NCI-H526 treated with DMSO at 0.1 percent for 48 hours (cell line): Measurements from ENCODE around the gene ZMIZ1.

Experiments used
- DNase-seq: peaks from one replicate; lab custom pipeline; 2025; lab: John Stamatoyannopoulos, UW

The ZMIZ1 gene

DNA sequence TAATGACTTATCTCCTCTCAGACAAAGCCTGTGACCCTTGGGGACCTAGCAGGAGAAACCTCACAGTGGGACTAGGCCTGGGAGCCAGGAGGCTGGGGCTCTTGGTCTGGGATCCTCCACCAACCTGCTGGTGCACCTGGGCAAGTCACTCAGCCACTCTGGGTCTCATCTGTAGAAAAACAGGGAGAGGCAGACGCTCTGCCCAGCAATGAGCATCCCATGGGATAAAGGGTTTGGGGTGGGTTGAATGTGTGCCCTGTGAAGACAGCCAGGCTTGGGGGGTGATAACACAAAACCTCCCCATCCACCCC, 81.6 kb downstream of the ZMIZ1 start:
- no peak for DNase-seq

DNA sequence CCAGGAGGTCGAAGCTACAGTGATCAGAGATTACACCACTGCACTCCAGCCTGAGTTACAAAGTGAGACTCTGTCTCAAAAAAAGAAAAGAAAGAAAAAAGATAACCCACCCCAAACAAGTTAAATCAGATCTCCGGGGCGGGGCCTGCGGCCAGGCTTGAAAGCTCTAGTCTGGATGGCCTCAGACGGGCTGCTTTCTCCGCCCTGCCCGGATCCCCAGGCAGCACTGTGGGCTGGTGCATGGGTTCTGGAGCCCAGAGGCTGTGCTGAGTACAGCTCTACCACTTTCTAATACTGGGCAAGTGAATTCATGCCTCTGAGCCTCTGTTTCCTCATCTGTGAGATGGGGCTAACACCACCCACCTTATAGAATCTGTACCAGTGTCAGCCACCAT, 83.7 kb downstream of the ZMIZ1 start:
- DNase-seq: no peak

GRCh38 chr10:79153745-79154144, 85.0 kb downstream of the ZMIZ1 start:
- DNase-seq: no peak

DNA sequence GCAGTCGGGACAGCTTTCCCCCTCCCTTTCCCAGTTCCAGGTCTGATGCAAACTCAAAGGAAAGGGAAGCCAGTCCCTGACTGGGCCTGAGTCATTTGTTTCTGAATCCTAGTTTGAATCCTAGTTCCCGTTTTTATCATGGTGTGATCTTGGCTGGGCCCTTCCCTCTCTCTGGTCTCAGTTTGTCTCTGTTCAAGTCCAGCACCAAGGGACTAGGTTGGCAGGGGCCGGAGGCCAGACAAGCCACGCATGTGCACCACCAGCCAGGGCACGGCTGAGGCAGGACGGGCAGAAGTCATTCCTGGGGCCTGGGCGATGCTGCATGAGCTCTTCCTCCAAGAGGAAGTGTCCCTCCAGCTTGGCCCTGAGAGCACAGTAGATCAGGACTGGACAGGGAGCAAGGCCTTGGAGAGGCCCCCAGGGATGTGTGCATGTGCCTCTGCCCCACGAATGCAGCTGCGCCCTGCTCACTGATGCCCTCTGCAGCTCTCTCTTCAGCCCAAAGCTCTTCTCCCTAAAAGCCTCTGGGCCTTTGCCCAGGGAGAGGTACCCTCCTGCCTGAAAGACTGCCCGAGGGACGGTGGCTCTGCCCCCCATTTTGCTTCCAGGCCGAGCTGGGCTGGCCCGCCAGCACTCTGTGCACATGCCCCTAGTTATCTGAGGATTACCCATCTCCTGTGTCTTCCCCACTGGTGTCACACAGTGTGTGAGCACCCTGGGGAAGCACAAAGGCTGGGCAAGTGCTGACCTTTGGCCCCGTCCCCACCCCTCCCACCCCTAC, 86.7 kb downstream of the ZMIZ1 start:
- no peak for DNase-seq

DNA sequence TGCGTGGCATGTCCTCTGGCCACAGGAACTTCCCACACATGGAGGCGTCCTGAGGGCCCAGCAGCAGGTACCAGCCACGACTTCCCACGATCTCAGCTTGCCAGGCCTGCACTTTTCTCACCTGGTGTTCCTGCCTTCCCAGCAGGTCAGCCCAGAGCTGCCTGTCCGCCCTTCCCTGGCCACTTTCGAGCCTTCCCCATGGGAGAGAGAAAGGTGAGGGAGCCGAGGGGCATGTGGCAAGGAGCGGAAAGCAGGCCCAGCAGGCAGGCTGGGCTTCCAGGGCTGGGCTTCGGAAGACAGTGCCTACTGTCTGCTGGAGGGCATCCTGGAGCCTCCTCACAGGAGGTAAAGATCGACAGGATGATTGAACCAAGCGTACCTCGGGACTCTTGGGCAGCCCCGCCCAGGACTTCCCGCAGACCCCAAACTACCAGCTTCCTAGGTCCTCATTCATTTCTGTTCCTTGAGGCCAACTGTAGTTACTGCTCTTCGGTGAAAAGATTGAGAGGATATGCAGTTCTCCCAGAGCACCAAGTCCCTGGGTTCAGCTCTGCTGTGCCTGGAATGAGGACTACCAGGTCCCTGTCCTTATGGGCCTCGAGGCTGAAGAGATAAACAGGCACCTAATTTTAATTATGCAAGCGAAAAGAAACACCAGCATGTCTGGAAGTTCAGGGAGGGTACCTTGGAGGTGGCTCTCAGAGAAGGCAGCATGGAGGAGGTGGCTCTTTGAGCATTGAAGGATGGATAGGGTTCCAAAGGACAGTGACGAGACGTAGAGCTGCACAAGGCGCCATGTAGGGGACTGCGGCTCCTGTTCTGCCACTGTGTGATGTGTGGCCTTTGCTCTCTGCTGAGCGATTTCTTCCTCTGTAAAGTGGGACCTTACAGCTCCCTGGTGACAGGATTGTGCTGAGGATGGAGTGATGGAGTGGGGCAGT, 87.8 kb downstream of the ZMIZ1 start:
- no peak for DNase-seq

DNA sequence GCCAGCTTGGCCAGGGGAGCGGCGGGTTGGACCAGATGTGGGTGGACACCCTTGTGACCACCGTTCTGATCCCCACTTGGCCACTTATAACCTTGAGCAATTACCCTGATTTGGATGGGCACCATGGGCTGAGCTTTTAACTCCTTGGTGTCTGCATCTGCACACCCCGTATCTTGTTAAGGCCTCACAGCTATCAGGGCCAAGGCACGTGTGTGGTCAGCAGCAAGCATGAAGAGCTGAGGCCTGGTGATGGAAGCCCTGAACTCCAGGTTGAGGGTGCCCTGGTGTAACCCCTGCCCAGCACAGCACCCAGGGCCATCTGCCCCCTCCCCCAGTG, 89.2 kb downstream of the ZMIZ1 start:
- DNase-seq: no peak

DNA sequence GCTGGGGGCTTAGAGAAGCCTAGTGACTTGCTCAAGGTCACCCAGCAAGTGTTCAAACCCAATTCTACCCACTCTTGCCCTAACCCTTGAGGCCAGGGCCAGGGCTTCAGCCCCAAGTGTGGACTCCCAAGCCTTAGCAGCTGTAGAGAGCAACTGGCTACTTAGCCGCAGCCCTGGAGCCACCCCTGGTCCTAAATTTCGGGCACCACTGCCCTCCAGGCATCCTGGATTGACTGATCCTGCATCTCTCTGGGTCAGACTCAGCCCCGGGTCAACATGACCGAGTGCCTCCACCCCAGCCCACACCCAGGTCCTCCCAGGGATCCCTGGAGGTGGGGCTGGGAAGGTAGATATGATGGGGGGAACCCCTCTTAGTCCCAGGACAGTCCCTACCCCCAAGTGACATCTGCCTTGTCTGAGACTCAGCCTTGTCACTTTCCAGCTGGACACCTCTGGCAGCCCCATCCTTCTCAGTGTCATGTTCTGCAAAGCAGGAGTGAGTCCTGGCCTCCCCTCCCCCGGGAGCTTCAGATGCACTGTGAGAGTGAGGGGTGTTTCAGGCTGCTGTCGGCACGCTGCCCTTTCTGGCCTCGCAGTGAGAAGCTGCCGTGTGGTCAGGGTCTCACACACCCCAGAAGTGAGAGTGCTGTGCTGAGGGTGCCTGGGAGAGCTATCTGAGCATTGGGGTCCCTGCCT, 89.8 kb downstream of the ZMIZ1 start:
- no peak for DNase-seq

DNA sequence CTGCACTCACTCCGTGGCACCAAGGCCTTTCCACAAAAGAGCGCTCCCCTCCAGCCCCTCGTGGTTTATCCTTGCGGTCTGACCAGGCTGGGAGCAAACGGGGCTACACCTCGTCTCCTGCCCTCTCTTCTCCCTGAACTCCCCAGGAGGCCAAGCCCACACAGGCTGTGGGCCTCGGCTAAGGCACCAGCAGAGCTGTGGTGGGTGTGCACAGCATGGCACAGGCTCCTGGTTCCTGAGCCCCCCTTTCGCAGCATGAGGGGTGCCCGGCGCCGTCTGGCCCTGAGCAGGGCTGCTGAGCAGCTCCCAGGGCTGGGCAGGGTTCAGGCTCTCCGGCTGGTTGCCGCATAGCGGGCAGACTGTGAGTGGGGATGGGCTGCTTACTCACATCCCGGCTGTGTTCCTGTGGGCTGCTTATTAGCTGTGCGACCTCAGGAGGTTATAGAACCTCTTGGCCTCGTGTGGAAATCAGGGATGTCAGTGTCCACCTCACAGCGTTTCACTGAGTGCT, 90.4 kb downstream of the ZMIZ1 start:
- DNase-seq: no peak

- no peak for DNase-seq
Observed at GRCh38 chr10:79159785-79160184, 91.0 kb downstream of the ZMIZ1 start.

GRCh38 chr10:79160191-79160590, 91.4 kb downstream of the ZMIZ1 start:
- DNase-seq: no peak

DNA sequence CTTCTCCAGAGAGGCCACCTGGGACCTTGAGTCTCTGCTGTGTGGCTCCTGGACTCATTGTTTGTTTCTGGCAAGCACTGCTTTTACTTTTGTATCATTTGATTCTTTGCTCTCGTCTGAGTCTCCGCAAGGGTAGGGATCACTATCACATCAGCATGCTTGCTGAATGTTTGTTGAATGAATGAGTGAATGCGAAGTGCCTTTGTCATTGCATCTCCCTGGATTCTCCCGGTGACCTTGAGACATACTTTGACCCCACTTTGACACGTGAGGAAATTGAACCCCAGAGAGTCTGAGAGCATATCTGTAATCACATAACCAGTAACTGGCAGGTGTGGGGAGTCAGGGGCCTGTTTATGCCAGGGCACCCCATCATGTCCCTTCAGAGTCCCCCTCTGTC, 92.8 kb downstream of the ZMIZ1 start:
- no peak for DNase-seq

- no peak for DNase-seq
Observed at GRCh38 chr10:79162022-79162421, 93.3 kb downstream of the ZMIZ1 start.

GRCh38 chr10:79162861-79163665, 94.3 kb downstream of the ZMIZ1 start:
- DNase-seq: no peak

DNA sequence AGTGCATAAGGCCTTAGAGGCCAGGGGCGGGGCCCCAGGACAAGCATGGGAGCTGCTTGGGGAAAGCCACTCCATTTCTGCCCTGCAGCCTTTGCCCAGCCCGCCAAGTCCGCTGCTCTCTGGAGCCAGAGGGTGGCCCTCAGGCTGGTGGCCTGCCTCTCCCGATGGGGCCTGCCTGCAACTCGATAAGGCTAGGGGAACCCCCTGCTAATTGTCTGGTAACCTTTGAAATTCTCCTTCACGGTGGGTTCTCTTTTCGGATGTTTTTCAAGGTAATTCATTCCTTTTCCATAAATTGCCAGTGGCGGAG, 94.9 kb downstream of the ZMIZ1 start:
- DNase-seq: no peak

DNA sequence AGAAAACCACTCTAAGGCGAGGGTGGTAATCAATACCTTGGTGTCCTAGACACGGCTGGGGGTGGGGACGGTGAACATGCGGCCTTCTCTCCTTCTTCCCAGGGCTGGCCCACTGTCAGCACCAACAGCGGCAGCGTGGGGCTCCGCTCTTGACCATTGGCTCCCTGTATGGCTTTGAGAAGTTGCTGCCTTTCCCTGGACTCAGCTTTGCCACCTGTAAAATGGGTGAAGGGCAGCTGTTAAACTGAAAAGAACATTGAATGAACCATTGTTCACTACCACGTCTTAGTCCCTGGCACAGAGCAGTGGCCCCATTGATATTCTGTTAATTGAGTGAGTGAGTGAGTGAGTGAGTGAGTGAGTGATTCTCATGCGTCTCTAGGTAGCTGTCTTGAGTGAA, 95.3 kb downstream of the ZMIZ1 start:
- no peak for DNase-seq

DNA sequence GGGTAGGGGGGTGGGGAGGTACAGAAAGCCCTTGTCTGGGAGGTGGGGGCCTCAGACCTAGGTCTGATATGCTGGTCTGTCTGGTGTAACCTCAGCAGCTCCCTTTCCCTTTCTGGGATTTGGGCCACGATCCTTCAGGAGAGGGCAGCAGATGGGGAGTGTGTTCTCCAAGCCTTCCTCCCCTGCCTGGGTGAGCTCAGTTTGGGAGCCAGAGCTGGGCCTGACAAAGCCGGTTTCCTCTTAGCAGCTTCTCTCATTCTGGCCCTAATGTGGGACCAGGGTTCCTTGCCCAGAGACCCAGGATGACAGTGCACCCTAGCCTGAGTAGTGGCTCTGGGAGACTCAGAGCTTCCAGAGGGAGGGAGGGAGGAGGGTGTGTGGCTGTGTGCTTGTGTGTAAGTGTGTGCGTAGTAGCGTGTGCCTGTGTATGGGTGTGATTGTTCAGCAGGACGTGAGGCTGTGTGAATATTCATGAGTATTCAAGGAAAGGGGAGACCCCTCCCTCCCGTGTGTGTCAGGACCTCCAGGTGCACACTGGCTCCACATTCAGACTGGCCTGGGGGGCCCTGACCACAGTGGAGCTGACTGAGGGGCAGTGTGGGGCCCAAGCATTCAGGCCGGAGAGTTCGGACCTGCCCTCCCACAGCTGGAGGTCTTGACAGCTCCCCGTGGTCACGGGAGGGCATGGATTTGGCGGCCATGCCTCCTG, 96.5 kb downstream of the ZMIZ1 start:
- no peak for DNase-seq

DNA sequence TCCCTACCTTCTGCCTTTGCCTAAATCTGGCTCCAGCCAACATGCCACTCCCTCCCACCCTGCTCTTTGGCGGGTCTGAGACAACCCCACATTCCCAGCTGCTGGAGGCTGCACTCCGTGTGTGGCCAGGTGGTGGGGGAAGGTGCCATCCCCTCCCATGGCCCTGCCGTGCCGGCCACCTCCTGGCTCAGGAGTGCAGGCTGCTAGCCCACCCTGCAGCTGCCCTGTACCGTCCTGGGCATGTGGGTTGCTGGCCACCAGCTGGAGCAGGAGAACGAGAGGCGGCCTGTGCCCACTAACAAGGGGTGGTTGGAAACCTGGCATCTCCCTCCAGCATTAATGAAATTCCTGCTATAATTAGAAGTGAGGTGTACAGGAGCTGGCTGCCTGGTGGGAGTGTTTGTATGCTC, 97.6 kb downstream of the ZMIZ1 start:
- no peak for DNase-seq

- no peak for DNase-seq
Observed at GRCh38 chr10:79166741-79167140, 98.0 kb downstream of the ZMIZ1 start.

DNA sequence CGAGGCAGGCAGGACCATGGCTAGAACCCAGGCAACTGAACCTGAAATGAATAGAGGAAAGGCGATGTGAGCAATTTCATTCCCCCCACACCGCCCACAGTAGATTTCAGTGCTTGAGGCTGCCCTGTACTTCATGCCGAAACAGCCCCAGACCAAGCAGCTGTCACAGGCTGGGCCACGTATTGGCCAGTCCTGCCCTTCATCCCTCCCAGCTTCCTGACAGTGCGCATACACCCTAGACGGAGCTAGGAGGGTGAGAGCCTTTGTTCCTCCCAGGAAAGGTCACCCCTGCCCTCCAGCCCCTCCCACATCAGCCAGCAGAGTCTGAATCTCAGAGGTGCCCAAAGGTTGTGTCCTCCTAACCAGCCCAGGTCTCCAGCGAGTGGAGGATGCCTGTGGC, 98.8 kb downstream of the ZMIZ1 start:
- no peak for DNase-seq

DNA sequence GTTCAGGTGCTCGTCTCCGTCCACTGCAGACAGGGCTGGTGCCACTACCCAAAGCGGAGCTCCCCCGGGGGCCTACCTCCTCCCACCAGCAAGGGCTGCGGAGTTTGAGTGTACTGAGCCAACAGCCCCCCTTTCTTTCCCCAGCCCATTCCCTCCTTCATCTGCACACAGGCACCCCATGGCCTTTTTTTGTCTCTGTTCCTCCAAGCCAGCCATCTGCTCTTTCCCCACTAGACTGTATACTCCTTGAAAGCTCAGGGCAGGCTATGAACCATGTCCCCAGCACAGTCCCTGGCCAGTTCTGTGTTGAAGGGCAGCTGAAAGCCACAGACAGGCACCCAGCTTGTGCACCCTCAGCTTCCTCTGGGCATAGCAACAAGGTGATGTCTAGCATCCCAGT, 99.4 kb downstream of the ZMIZ1 start:
- no peak for DNase-seq

DNA sequence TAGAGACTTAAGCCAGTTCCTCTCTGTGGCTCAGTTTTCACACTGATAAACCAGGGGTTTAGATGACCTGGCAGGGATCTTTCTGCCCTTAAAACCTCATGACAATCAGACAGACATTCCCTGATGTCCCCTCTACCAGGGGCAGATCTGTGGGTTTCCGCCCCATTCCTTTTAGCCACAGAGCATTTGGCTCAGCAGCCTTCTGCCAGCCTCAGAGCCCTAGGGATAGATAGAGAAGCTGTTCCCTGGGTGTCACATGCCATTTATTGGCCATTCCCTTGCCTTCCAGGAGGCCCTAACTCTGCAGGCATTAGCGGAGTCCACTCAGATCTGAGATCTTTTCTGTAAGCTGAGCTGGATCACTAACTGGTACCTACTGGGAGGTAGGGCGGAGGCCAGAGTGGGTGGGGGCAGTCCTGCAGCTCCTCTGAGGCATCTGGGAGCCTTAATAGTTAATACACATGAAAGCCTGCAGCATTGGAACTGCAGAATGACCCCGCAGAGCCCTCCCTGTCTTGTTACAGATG, 101.5 kb downstream of the ZMIZ1 start:
- no peak for DNase-seq
